Measurements from ENCODE around the gene AVPR1B. TPM values are rescaled to one million over a fixed set of nuclear protein-coding genes. Genes with fewer than 3 reads are reported as not detected.
"Not testable (repeated sequence)": the region's sequence is repeated elsewhere in the genome, so short reads cannot be mapped to it uniquely, and the experiment has no call there.

The AVPR1B gene
- total RNA-seq, 4 donors from 2014 or later = not detected

DNA sequence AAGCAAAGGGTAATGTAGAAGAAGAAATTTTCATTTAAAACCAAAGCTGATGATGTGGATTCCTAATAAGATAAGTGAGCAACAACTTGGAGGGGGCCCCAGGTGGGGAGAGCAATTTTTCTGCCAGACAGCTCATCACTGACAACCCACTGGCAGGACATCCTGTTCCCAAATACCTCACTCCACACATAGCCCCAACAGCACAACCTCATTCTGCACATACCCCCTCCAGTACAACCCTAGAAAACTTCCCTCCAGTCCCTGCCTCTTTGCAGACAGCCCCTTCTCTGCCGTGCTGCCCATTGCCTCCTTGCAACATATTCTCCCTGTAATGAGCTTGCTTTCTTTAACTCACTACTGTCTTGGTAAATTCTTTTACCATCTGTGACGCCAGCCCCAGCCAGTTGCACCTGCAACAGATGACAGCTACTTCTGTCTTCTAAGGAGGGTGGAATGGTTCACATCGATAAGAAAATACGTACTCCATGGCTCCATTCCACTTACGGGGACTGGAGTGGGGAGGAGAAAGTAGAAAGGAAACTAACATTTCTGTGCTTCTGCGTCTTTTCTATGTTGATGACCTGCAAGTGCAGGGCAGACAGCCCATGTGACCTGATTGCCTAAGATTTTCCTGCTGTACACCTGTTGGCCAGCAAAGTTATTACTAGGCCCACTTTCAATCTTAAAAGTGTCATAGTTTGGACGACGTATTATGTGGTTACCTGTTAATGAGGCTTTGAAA lies 49.5 kb downstream of the AVPR1B start:
- no peak for DNase-seq (ENCODE audit: low spot score in 2 of 2)
- no peak overlapping the region for H3K4me3 ChIP-seq (ENCODE audit: low read depth, poor library complexity, severe bottlenecking)
- intact Hi-C loops (cut with DNase I; ENCODE audit: low total_unique reads) = no loop called here
- WGBS, 2 donors = 71% methylated on average over 8 of the region's 8 CpGs
- TF ChIP-seq POLR2A (IDR thresholded peaks at IDR 0.05) = no peak
- TF ChIP-seq, protein P1, sequence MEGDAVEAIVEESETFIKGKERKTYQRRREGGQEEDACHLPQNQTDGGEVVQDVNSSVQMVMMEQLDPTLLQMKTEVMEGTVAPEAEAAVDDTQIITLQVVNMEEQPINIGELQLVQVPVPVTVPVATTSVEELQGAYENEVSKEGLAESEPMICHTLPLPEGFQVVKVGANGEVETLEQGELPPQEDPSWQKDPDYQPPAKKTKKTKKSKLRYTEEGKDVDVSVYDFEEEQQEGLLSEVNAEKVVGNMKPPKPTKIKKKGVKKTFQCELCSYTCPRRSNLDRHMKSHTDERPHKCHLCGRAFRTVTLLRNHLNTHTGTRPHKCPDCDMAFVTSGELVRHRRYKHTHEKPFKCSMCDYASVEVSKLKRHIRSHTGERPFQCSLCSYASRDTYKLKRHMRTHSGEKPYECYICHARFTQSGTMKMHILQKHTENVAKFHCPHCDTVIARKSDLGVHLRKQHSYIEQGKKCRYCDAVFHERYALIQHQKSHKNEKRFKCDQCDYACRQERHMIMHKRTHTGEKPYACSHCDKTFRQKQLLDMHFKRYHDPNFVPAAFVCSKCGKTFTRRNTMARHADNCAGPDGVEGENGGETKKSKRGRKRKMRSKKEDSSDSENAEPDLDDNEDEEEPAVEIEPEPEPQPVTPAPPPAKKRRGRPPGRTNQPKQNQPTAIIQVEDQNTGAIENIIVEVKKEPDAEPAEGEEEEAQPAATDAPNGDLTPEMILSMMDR (IDR thresholded peaks at IDR 0.05) = no peak

- no peak for DNase-seq (ENCODE audit: low spot score in 2 of 2)
- intact Hi-C loops (cut with DNase I; ENCODE audit: low total_unique reads) = no loop called here
Observed at GRCh38 chr1:206066479-206067171, 50.6 kb downstream of the AVPR1B start.

DNA sequence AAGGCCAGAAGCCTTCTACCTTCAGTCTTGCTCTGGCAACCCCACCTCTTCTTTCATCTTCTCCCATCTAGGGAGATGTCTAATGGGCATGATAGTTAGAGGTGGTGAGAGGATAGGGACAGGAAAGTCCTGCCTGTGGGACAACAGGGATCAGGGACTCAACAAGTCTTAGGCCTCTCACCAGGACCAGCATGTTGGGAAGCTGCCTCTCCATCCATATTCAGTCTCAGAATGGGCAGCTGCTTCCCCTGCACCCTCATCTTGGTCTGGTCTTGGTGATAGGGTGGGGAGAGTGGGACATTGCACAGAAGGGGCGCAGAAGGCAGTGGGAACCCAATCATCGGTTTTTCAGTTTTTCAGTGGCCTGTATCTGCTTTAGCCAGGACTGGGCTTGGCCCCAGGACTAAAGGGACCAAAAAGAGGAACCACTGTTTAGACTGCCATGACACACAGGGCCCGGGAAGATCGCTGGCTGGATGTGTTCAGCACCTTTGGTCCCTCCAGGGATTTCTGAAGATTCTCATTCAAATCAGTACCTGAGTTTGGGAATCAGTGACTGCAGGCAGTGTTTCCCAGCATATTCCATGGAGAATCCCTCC lies 51.5 kb downstream of the AVPR1B start:
- DNase-seq (ENCODE audit: low spot score in 2 of 2) = no peak
- no peak overlapping the region for H3K4me3 ChIP-seq (ENCODE audit: low read depth, poor library complexity, severe bottlenecking)
- 85 to 86% methylated on average over 4 of the region's 4 CpGs for WGBS, 2 donors
- intact Hi-C loops (cut with DNase I; ENCODE audit: low total_unique reads) = no loop called here
- TF ChIP-seq, protein P1 (IDR thresholded peaks at IDR 0.05) = no peak
- TF ChIP-seq POLR2A (IDR thresholded peaks at IDR 0.05) = no peak

More at GRCh38 chr1:206066479-206067171, 50.6 kb downstream of the AVPR1B start:
- no peak overlapping the region for H3K4me3 ChIP-seq (ENCODE audit: low read depth, poor library complexity, severe bottlenecking)
- no peak for TF ChIP-seq POLR2A (IDR thresholded peaks at IDR 0.05)
- TF ChIP-seq, protein P1 (IDR thresholded peaks at IDR 0.05) = no peak
- WGBS, 2 donors = 68 to 75% methylated on average over 5 to 6 of the region's 6 CpGs

DNA sequence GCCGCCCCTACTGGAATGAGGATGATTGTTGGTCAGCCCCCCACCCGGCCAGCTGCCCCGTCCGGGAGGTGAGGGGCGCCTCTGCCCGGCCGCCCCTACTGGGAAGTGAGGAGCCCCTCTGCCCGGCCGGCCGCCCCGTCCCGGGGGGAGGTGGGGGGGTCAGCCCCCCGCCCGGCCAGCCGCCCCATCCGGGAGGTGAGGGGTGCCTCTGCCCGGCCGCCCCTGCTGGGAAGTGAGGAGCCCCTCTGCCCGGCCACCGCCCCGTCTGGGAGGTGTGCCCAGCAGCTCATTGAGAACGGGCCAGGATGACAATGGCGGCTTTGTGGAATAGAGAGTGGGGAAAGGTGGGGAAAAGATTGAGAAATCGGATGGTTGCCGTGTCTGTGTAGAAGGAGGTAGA lies 52.7 kb downstream of the AVPR1B start:
- H3K4me3 ChIP-seq (ENCODE audit: low read depth, poor library complexity, severe bottlenecking); intact Hi-C loops (cut with DNase I; ENCODE audit: low total_unique reads); DNase-seq (ENCODE audit: low spot score in 2 of 2): not testable (repeated sequence)
- WGBS, 2 donors = 82 to 100% methylated on average over 7 to 9 of the region's 25 CpGs

DNA sequence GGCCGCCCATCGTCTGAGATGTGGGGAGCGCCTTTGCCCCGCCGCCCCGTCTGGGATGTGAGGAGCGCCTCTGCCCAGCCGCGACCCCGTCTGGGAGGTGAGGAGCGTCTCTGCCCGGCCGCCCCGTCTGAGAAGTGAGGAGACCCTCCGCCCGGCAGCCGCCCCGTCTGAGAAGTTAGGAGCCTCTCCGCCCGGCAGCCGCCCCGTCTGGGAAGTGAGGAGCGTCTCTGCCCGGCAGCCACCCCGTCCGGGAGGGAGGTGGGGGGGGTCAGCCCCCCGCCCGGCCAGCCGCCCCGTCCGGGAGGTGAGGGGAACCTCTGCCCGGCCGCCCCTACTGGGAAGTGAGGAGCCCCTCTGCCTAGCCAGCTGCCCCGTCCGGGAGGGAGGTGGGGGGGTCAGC lies 53.2 kb downstream of the AVPR1B start:
- H3K4me3 ChIP-seq (ENCODE audit: low read depth, poor library complexity, severe bottlenecking); DNase-seq (ENCODE audit: low spot score in 2 of 2); intact Hi-C loops (cut with DNase I; ENCODE audit: low total_unique reads): not testable (repeated sequence)
- 93 to 99% methylated on average over 11 to 22 of the region's 35 CpGs for WGBS, 2 donors

DNA sequence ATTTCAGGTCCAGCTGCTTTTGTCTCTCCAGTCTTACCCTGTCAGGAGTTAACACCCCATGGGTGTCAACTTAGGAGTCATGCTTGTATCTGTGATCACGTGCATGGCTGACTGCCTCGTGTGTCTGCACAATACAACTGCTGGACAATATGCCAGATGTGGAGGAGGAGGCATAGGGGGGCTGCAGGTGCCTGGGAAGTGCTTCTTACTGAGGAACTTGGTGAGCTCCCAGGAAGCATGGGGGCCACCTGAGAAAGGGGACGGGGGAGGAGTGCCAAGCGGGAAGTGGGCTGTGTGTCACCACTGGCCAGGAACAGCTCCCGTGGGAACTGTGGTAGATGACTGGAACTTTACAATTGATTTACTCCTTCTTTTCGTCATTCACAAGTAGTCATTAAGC lies 54.7 kb downstream of the AVPR1B start:
- 64 to 82% methylated on average over 4 to 6 of the region's 6 CpGs for WGBS, 2 donors
- H3K4me3 ChIP-seq (ENCODE audit: low read depth, poor library complexity, severe bottlenecking) = no peak overlapping the region
- no peak for DNase-seq (ENCODE audit: low spot score in 2 of 2)
- TF ChIP-seq, protein P1 (IDR thresholded peaks at IDR 0.05) = no peak
- no peak for TF ChIP-seq POLR2A (IDR thresholded peaks at IDR 0.05)
- intact Hi-C loops (cut with DNase I; ENCODE audit: low total_unique reads) = no loop called here

Measured in lower leg skin (tissue), 4 donors.